NCI-H446 (cell line): ENCODE results near the gene PSMD3.

Experiments
- DNase-seq, 2 experiments: peaks; one replicate each; lab custom pipeline; 2025; lab: John Stamatoyannopoulos, UW

Gene PSMD3

DNA sequence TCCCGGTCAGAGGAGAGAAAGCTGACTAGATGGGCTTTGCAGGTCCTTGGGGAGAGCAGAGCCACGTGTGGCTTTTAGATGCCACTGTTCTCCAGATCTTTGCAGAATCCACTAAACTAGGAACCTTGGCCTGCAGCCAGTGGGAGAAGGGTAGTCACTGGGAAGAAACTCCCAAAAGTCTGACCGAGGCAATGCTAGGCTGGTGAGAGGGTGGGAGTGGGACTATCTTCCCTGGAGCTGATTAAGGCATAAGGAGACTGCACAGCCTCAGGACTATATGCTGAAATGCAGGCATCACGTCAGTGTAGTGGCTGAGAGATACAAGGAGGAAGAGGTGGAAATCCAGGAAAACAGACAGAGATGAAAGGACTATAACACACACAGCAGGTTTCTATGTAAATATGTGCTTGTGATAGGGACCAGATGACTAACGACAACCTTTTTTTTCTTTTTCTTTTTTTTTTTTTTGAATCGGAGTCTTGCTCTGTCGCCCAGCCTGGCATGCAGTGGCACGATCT is 20.0 kb upstream of the PSMD3 start:
- no peak for DNase-seq

DNA sequence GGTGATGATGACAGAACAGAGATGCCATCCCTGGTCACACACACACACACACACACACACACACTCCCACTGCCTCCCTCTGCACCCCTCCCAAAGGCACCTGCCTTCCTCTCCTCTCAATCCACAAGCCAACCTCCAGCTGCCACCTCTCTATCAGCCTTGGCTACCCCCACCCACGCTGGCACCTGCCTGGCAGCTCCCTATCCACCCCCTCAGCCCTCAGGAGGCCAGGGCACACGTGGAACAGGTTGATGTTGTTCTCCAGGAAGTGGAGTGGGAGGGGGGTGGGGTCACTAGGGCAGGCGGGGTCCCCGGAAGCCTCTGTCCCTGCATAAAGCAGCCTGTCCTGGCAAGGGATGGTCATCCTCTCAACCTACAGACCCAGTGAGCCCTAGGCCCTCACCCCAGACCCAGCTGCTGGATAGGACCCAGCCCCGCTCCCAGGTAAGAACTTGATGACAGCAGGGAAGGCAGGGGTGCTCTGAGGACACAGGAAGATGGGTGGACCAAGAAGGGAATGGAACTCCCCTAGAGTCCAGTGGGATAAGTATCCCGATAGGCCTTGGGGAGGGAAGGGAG is 17.9 kb upstream of the PSMD3 start, which contains the start of gene GSDMA:
Gene GSDMA, plus strand, starts transcription at position 363 of the 579 bp plus-strand sequence. CDS start 2,684 bp downstream, outside the sequence.
- DNase-seq = no peak

DNA sequence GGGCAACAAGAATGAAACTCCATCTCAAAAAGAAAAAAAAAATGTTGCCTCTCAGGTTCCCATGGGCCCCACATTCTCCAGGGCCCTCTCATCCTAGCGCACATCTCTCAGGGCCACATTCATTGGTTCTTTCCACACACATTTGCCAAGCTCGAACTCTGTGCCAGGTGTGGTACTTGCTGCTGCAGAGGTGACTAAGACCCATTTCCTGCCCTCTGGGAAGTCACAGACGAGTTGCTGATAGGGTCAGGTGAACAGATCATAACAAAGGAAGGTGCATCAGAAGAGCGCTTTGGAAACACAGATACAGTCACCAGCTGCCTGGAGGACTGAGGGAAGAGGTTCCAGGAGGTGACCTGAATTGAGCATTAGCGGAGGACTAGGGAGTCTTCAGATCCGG is 16.8 kb upstream of the PSMD3 start:
- no peak for DNase-seq

DNA sequence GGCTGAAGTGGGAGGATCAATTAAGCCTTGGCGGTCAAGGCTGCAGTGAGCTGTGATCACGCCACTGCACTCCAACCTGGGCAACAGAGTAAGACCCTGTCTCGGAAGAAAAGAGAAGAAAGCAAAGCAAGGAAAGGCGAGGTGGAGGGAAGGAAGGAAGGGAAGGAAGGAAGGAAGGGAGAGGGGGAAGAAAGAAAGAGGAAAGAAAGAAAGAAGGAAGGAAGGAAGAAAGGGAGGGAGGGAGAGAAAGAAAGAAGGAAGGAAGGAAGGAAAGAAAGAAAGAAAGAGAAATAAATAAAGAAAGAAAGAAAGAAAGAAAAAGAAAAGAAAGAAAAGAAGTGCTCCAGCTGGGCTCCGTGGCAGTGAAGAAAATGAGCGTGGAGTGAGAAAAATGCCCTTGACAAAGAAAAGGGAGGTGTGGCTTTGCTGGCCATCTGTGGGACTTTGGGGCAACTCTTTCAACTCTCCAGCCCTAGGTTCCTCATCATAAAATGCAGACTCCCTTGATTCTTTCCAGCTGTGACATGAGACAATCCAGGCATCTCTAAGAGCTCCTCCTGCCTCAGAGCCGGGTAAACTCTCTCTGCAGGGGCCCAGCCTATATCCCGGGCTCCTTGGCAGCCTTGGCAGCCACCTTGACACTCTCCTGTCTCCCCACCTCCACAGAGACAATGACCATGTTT is 15.4 kb upstream of the PSMD3 start:
- no peak for DNase-seq

DNA sequence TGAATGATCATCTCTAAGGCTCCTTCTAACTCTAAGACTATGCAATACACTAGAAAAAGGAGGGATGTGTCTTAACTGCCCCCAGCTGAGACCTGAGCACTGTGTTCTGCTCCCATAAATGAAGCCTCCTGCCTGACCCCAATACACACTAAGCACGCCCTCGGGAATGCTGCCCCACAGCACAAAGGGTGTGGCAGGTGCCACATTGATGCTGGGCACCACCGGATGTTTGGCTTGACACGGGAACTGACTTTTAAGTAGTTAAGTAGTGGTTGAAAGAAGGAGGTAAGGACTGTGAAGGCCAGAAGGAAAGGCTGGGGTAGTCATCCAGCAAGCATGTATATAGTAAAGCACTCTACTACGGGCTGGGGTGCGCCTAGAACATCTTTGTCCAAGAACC is 13.8 kb upstream of the PSMD3 start:
- DNase-seq = no peak

DNA sequence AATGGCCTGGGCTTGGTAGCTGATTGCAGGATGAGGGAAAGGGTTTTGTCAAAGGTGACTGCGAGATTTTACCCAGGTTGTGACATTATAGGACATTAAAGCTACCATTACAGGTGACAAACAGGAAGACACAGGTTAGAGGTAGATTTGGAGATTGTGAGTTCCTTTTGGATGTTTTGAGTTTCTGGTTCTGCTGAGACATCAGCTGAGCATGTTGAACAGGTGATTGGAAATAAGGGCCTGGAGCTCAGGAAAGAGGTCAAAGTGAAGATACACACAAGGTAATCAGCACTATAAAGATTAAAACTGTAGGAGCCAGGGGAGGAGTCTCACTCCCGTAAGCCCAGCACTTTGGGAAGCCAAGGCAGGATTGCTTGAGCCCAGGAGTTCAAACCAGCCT is 11.8 kb upstream of the PSMD3 start:
- DNase-seq = no peak

DNA sequence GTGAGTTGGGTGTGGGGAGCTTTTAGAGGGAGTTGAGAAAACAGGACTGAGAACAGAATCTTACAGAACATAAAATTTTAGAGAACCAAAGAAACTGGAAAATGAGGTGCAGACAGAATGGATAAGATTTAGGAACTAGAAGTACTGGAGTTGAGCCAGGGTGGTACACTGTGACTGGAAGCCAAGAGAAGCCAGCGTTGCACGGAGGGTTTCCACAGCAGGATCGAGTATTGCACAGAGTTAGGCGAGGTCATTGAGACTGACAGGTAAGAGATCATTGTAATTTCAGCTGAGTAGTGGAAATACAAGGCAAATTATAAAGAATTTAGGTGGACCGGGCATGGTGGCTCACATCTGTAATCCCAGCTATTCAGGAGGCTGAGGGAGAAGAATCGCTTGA is 11.2 kb upstream of the PSMD3 start:
- no peak for DNase-seq

DNA sequence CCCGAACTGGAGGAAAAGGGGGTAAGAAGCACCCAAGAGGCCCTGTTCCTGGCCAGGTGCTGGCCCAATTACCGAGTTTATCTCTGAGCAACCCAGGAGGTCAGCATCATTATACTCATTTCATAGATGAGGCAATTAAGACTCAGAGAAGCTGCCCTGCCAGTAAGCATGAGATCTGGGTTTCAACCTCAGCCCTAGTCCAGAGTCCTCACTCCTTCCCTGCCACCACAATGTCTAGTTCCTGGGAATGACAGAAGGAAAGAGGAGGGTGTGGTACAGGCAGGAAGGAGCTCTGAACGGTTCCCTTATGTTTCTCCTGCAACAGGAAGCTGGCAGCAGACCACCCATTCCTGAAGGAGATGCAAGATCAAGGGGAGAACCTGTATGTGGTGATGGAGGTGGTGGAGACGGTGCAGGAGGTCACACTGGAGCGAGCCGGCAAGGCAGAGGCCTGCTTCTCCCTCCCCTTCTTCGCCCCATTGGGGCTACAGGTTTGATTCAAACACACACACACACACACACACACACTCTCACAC is 10.4 kb upstream of the PSMD3 start:
- DNase-seq = no peak

DNA sequence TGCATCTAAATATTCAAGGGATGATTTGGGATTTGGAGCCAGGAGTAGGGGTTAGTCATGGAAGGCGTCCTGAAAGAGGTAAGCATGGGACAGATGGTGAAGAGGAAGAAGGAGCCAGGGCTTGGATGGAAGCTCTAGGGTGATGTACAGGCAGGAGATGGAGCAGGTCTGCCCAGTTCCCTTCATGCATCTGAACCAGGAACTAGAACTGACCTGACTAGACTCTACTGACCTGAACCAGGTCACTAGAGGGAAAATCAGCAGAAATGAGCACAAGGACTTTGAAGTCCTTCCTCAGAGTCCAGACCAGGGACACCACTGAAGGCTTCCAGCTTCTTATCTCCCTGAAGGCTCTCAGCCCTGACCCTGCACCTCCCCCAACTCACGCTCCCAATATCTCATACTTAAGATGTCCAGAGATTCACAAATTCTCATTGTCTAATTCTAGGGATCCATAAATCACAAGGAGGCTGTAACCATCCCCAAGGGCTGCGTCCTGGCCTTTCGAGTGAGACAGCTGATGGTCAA is 9.5 kb upstream of the PSMD3 start:
- no peak for DNase-seq

DNA sequence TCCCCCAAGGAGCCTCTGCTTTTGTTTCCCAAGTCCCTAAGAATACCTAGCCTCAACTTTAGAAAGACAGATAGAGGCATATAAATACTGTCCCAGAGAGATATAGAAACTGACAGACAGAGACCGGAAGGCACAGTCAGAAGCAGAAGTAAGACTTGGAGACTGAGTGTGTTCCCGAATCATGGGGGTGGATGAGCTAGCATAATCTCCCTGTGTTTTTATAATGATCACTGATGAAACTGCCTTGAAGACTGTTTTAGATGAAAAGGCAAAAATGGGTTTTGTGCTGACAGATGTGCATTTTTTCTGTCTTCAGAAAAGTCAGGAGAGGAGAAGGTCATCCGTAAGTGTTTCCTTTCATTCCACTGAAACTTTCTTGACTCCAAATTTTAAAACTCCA is 8.3 kb upstream of the PSMD3 start:
- no peak for DNase-seq

DNA sequence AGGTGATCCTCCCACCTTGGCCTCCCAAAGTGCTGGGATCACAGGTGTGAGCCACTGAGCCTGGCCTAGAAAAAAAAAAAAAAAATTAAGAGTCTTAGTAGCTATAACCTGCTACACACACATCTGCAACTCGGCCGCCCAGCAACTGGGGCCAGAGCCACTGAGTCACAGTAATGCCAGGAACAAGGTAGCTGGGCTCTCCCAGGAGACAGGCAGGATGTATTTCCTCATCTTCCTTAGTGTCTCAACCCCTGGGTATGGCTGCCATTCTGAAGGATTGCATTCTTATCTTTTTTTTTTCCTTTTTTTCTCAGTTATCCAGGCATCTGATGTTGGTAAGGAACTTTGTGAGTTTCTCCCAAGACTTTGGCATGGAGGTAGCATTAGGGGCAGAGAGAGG is 7.1 kb upstream of the PSMD3 start:
- DNase-seq = no peak

DNA sequence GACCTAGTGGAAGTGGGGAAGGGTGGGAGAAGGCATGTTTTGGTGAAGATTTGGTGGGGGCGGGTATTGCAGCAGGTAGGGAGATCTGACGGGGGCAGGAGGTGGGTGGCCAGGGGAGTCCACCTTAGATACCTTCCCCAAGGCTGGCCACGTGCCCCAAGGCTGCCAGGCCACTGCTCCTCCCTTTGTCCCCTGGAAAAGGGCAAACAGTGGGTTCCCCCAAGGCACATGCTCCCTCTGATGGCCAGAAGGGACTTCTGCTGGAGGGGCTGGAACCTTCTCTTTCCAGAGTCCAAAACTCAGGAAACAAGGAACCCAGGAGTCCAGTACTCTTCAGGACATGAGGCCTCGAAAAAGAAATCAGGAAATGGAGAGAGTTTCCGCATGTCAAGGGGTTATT is 6.2 kb upstream of the PSMD3 start:
- no peak for DNase-seq

DNA sequence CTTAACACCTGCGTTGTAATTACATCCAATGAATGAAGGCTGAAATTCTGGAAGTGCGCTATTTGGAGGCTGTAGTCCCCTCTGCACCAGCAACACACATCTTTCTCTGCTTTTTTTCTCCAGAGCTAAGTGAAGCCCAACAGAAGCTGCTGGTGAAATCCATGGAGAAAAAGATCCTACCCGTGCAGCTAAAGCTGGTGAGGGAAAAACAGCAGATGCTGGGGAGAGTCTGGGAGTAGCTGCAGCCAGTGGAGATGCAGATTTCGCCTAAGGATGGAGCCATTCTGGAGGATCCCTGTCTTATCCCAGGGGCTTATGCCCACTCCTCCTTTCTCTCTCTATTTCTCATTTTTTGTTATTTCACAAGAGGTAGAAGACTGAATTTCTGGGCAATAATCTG is 4.8 kb upstream of the PSMD3 start:
- DNase-seq = no peak

DNA sequence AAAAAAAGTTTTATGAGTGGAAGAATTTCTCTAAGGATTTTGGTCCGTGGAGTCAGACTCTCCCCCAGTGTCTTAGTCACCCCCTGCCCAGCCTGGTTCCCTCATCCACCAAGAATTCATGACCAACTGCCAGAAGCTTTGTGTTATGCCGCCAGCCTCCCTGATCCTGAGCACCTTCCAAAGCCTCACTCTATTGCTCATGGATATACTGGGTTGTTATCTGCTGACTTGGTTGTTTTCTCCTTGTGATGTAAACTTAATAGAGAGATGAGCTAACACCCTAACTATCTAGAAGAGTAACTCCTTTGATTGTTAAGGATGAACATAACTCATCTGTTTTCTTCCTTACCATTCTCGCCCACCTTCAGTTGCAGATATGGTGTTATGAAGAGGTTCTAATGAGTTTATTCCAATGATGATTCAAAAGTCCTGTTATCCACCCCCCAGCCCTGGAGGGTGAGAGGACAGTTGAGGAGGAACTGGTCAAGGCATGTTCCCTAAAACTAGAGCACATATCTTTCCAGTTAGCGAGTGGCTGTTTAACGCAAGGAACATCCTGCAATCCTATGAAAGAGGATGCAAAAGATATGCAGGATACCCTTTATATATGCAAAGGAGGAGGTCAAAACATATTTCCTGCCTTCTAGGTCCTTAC is 1.5 kb upstream of the PSMD3 start:
- DNase-seq = no peak

DNA sequence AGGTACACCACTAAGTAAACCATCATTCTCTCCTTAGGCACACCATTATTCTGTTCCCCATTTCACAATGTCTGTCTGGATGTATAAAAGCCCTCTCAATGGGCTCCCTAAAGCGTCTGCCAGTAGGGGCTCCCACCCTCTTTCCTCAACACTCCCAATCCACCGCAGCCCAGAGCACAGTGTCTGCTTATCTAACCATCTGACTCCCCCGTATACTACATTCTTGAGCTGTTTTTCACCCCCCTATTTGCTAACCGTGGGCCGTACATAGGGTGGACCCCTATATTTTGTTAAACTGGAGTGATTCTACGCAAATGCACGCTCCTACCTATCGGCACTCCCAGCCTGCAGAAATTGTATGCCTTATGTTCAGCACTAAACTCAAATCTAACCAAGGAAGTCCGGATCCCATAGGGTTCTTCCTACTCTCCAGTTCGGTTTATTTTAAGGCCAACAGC is 685 bp upstream of the PSMD3 start:
- DNase-seq = no peak

DNA sequence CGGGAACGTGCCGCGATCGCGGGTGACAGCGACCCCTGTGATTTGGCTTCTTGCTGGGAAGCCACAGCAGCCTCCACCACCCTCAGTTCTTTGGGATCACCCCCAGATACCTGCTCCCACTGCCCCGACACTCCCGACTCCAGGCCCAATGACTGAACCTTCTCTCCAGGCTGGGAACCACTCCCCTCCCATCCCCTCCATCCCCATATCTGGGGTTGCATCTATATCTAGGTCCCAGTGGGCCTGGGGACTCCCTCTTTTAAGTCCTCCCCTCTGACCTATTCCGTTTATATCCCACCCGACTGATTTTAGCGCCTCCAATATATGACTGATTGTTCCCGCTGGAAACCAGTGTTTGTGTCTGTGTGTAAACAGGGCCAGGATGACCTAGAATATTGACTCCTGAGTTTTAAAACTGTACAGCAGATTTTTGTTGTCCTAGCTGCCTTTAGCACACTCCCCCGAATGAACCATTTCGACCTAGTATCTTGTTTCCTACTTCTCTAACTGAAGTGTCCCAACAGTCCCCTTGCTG is 667 bp downstream of the PSMD3 start:
- DNase-seq = no peak

DNA sequence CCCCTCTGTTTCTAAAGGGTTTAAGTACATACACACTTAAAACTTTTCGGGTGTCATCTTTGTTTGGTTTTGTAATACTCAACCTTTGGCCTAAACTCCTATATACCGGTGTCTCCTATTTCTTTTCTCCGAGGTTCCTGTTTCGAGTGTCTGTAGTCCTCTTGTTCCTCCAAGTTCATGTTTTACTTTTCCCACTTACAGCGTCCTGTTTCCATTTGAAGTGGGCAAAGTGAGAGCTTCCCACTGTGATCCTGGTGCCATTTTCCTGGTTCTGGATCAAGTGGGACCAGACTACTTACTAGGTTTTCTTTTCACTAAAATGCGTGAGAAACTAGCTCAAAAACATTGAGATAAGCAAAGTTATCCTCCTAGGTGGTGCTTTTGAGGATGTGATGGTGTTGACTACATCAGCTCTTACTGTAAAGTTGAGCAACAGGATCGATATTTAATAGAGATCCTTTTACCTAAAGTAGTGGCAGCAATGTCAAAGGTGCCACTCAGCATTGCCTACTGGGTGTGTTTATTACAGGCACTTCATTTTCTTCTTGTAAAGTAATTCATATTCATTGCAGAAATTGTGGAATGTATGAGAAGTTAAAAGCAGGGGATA is 1.3 kb downstream of the PSMD3 start:
- DNase-seq = no peak

DNA sequence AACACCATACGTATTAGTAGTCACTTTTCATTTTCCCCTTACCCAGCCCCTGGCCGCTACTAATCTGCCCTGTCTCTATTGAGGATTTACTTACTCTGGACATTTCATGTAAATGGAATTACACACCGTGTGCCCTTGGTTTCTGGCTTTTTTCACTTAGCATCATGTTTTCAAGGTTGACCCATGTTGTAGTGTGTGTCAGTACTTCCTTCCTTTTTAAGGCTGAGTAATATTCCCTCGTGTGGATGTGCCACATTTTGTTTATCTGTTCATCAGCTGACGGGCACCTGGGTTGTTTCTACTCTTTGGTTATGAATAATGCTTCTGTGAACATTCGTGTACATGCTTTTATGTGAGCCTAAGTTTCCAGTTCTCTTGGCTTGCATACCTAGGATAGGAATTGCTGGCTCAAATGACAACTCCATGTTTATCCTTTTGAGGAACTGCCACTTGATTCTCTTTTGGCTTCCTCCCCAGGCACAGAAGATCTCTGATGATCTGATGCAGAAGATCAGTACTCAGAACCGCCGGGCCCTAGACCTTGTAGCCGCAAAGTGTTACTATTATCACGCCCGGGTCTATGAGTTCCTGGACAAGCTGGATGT is 7.7 kb downstream of the PSMD3 start:
- DNase-seq = no peak

DNA sequence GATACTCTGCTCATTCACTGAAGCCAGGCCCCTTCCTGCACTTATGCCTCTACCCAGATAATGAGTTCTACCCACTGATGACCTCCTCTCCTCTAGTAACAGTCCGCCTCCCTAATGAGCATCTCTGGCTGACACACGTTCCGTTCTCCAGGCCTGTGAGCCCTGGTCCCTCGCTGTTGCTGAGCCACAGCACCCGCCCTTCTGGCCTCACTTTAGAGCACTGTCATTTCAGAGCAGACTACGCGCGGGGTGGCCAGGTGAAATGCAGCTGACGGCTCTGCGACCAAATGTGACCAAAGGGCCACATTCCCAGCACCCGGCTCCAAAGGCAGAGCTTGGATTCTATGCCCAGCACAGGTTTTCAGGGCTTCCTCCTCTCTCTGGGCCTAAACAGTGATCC is 13.8 kb downstream of the PSMD3 start:
- DNase-seq = no peak

DNA sequence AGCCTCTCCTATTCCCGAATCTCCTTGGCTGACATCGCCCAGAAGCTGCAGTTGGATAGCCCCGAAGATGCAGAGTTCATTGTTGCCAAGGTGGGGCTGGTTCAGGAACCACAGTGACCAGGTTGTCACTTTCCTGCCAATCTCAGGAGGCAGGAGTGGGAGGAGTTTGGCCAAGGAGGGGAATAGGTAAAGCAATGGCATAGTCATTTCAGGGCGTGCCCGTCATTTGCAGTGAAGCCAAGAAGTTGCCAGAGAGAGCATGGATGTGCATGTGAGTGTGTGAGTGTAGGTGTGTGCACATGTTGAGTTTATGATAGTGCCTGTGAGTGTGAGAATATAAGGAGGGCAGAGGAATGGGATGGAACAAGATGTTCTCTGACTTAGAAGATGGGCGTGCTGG is 14.8 kb downstream of the PSMD3 start:
- DNase-seq = no peak

DNA sequence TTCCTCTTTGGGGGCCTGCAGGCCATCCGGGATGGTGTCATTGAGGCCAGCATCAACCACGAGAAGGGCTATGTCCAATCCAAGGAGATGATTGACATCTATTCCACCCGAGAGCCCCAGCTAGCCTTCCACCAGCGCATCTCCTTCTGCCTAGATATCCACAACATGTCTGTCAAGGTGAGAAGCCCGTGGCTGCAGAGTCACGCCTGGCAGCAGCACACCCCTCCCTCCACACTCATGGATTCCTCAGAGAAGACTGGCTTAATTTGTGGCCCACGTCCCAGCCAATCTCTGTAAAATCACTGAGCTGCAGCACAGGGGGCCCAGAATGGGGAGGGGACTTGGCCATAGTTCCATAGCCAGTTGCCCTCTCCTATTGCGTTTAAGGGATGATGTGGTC is 15.6 kb downstream of the PSMD3 start:
- DNase-seq = no peak

DNA sequence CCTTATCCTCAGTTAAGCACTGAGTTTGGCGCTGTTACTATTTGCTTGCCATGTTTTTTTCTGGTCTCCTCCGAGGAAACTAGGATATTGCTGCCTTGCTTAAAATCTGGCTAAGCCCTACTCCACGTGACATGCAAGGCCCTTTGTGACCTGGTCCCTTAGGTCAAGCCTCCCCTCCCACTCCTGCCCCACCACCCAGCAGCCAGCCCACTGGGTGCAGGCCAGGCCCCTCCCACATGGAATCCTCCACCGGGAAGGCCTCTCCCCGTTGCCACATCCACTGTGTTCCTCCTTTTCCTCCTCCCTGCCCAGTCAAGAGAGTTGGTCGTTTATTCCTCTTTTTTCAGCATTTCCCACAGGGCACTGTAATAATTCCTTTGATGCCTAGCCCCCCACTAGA is 16.2 kb downstream of the PSMD3 start:
- DNase-seq = no peak
